SU-DHL-6 (cell line): ENCODE data around the gene ZFR2.

Source experiments
- H2AFZ ChIP-seq: fragments of 200-600 bp; sonication (generic); 2 replicates; pipeline ENCODE4 v1.6.1; 2014; ENCODE audit warnings: low read depth, mild to moderate bottlenecking, moderate library complexity, mixed read lengths, antibody characterized with exemption, low read length; ENCODE audit not compliant: severe bottlenecking
- H3F3A ChIP-seq: fragments of 200-600 bp; shearing (Covaris generic); 2 replicates; pipeline ENCODE4 v1.6.0; 2016; ENCODE audit warnings: antibody characterized with exemption, mild to moderate bottlenecking; ENCODE audit not compliant: insufficient read depth
- H3K27ac ChIP-seq: fragments of 200-600 bp; sonication (generic); 2 replicates; pipeline ENCODE4 v1.5.1; 2016; ENCODE audit warnings: low read depth, mild to moderate bottlenecking, low read length, moderate library complexity, mixed read lengths
- H3K27me3 ChIP-seq: fragments of 200-600 bp; sonication (generic), shearing (Covaris generic); 2 replicates; pipeline ENCODE4 v1.6.0; 2014; ENCODE audit warnings: mild to moderate bottlenecking, low read length
- H3K36me3 ChIP-seq: fragments of 200-600 bp; sonication (generic); 2 replicates; pipeline ENCODE4 v1.6.1; 2014; ENCODE audit warnings: mild to moderate bottlenecking, low read length, mixed read lengths
- H3K4me2 ChIP-seq: fragments of 300-600, 200-600 bp; shearing (Covaris generic), sonication (generic); 2 replicates; pipeline ENCODE4 v1.6.0; 2014; ENCODE audit warnings: low read length, low read depth, mild to moderate bottlenecking; ENCODE audit not compliant: poor library complexity, severe bottlenecking
- H3K4me3 ChIP-seq: fragments of 200-600 bp; sonication (generic); 2 replicates; pipeline ENCODE4 v1.5.1; 2014; ENCODE audit warnings: antibody characterized with exemption, low read length, mild to moderate bottlenecking, mixed read lengths; ENCODE audit not compliant: insufficient read depth, poor library complexity, severe bottlenecking
- H3K79me2 ChIP-seq: fragments of 200-600 bp; sonication (generic); 2 replicates; pipeline ENCODE4 v1.6.1; 2014; ENCODE audit warnings: mild to moderate bottlenecking, low read length, moderate library complexity; ENCODE audit not compliant: insufficient read depth
- H3K9ac ChIP-seq: fragments of 200-600 bp; sonication (generic); 2 replicates; pipeline ENCODE4 v1.7.0; 2014; ENCODE audit warnings: mild to moderate bottlenecking, low read length
- H3K9me2 ChIP-seq: fragments of 200-600 bp; sonication (generic); replicated peaks from 2 replicates; pipeline ENCODE4 v1.6.1; 2014; ENCODE audit warnings: low read length; ENCODE audit not compliant: insufficient read depth
- H3K9me3 ChIP-seq: fragments of 200-600 bp; sonication (generic); 2 replicates; pipeline ENCODE4 v1.6.1; 2014; ENCODE audit warnings: low read length, mixed read lengths; ENCODE audit not compliant: insufficient read depth
- H4K20me1 ChIP-seq: fragments of 200-600 bp; sonication (generic); 2 replicates; pipeline ENCODE4 v1.6.1; 2014; ENCODE audit warnings: low read depth, mild to moderate bottlenecking, antibody characterized with exemption, low read length, moderate library complexity, mixed read lengths
- EZH2phosphoT487 ChIP-seq: fragments of 200-600 bp; sonication (generic), shearing (Covaris generic); conservative IDR thresholded peaks from 2 replicates; pipeline ENCODE4 v1.6.1; 2018; ENCODE audit warnings: mild to moderate bottlenecking, antibody characterized with exemption, low read length, moderate library complexity, mixed read lengths
- TF ChIP-seq, protein P1 (sequence below): fragments of 200-600 bp; sonication (generic); IDR thresholded peaks from one replicate; pipeline ENCODE4 v1.5.1; 2017; ENCODE audit warnings: antibody characterized with exemption, mild to moderate bottlenecking, low read length, moderate library complexity; ENCODE audit not compliant: insufficient read depth, poor library complexity, severe bottlenecking

The ZFR2 gene

DNA sequence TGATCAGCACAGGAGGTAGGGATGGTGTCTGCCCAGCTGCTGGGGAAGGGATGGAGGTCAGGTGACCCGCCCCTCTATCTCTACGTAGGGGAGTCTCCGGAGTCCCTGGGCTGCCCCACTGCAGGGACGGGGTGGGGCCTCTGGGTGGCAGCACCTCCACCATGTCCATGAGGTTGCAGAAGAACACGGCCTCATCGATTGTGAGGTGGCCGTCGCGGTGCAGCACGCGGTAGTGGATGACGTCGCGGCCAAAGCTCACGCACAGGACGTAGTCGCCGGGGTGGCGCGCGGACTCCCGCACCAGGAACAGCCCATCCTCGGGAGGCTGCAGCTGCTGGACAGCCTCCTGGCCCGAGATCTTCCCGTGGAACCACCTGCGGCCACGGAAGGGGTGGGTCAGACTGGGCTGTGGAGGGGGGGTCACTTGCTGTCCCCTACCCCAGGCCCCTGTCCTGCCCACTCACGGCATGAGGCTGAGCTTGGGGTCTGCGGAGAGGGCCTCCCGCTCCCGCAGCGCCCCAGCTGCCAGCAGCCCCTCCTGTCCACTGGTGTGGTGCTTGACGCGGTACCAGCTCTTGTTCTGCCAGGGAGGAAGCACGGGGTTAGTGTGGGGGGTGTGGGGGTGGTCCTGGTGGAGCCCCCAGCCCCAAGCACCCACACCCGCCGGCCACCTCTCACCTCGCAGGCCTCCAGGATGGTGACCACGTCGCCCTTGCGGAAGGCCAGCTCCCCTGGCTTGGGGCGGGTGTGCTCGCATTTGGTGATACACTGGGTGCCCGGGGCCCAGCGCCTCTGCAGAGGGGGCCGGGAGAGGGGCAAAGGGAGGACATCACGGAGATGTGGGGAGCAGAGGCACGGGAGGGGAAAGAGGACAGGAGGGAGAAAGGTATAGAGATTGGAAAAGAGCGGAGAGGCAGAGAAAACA, 84.9 kb downstream of the ZFR2 start:
- H3K4me2 ChIP-seq = no peak overlapping the region
- H3K27ac ChIP-seq = no peak overlapping the region
- no peaks in the 10 kb centered on the region for H3K79me2 ChIP-seq
- peaks cover 11% of the 10 kb centered on the region; the same call in 1 of the 2 replicates for H3K9me3 ChIP-seq
- H3K4me3 ChIP-seq = no peak overlapping the region
- no peaks in the 10 kb centered on the region for H3F3A ChIP-seq
- TF ChIP-seq, protein P1, sequence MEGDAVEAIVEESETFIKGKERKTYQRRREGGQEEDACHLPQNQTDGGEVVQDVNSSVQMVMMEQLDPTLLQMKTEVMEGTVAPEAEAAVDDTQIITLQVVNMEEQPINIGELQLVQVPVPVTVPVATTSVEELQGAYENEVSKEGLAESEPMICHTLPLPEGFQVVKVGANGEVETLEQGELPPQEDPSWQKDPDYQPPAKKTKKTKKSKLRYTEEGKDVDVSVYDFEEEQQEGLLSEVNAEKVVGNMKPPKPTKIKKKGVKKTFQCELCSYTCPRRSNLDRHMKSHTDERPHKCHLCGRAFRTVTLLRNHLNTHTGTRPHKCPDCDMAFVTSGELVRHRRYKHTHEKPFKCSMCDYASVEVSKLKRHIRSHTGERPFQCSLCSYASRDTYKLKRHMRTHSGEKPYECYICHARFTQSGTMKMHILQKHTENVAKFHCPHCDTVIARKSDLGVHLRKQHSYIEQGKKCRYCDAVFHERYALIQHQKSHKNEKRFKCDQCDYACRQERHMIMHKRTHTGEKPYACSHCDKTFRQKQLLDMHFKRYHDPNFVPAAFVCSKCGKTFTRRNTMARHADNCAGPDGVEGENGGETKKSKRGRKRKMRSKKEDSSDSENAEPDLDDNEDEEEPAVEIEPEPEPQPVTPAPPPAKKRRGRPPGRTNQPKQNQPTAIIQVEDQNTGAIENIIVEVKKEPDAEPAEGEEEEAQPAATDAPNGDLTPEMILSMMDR = peak; percentile 19
- no peak for TF ChIP-seq EZH2phosphoT487
- H3K27me3 ChIP-seq = no peaks in the 10 kb centered on the region
- H4K20me1 ChIP-seq = no peaks in the 10 kb centered on the region
- no peak overlapping the region for H2AFZ ChIP-seq
- no peak overlapping the region for H3K9ac ChIP-seq
- H3K9me2 ChIP-seq = no peaks in the 10 kb centered on the region
- H3K36me3 ChIP-seq = no peaks in the 10 kb centered on the region

DNA sequence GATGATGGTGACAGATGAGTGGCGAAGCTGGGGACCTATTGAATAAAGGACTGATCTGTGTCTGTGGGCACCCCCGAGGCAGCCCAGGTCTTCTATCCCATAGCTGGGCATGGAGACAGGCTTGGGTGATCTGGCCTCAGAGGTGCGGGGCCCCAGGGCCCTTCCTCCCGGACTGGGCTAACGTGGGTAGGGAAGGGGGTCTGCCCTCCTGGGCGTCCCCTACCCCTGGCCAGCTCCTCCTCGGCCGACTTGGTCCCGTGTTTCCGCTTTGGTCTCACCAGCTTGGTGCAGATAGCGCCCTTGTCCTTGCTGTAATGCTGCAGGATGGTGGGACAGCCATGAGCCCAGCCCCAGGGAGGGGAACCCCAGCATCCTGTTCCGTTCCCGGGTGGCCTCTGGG, 85.9 kb downstream of the ZFR2 start:
- H4K20me1 ChIP-seq = no peaks in the 10 kb centered on the region
- no peaks in the 10 kb centered on the region for H3F3A ChIP-seq
- H3K9me2 ChIP-seq = no peaks in the 10 kb centered on the region
- H3K9ac ChIP-seq = no peak overlapping the region
- no peaks in the 10 kb centered on the region for H3K27me3 ChIP-seq
- TF ChIP-seq EZH2phosphoT487 = no peak
- TF ChIP-seq, protein P1 = no peak
- H3K9me3 ChIP-seq = peaks cover 11% of the 10 kb centered on the region; the same call in 1 of the 2 replicates
- H3K36me3 ChIP-seq = no peaks in the 10 kb centered on the region
- no peak overlapping the region for H2AFZ ChIP-seq
- no peak overlapping the region for H3K4me3 ChIP-seq
- H3K27ac ChIP-seq = no peak overlapping the region
- H3K4me2 ChIP-seq = no peak overlapping the region
- H3K79me2 ChIP-seq = no peaks in the 10 kb centered on the region

DNA sequence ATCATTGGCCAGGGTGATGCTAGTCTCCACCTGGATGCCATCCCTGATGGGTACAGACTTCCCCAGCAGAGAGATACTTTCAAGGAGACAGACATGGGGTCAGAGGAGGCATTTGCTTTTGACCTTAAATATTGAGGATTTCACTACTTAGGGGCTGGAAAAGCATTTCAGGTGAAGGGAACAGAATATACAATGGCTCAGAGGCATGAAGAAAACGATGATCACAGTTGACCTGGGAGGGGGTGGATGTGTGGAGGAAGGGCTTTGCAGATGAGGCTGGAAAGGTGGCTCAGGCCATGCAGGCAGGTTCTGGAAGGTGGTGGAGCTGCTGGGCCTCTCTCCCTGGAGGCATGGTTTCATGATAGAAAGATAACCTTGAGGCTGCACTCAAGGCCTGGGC, 86.5 kb downstream of the ZFR2 start:
- Histone ChIP-seq H2AFZ (no peak overlapping the region), H3K27me3 (no peaks in the 10 kb centered on the region), H3K9me3 (peaks cover 11% of the 10 kb centered on the region; the same call in 1 of the 2 replicates), H3K9me2 (no peaks in the 10 kb centered on the region), H3F3A (no peaks in the 10 kb centered on the region), H3K4me2 (no peak overlapping the region), H3K79me2 (no peaks in the 10 kb centered on the region), H3K36me3 (no peaks in the 10 kb centered on the region), H3K9ac (no peak overlapping the region), H3K27ac (no peak overlapping the region), H4K20me1 (no peaks in the 10 kb centered on the region), H3K4me3 (no peak overlapping the region)
- no peak for TF ChIP-seq EZH2phosphoT487
- TF ChIP-seq, protein P1 = no peak
